GM18526 (cell line): ENCODE measurements around the gene STRN.

Source experiments
- POLR2A ChIP-seq: IDR thresholded peaks from 3 replicates; pipeline ENCODE4 v1.6.1; 2011; ENCODE audit not compliant: insufficient read length; ENCODE audit errors: extremely low read depth

The STRN gene

GRCh38 chr2:36818542-36818941 is 147.8 kb downstream of the STRN start:
- no peak for TF ChIP-seq POLR2A

GRCh38 chr2:36812196-36812595 is 154.1 kb downstream of the STRN start:
- no peak for TF ChIP-seq POLR2A

- no peak for TF ChIP-seq POLR2A
Measured at GRCh38 chr2:36811071-36811470, 155.3 kb downstream of the STRN start.

- TF ChIP-seq POLR2A: no peak
Measured at GRCh38 chr2:36809069-36809445, 157.3 kb downstream of the STRN start.

- no peak for TF ChIP-seq POLR2A
Measured at GRCh38 chr2:36808386-36809068, 157.8 kb downstream of the STRN start.

- no peak for TF ChIP-seq POLR2A
Measured at GRCh38 chr2:36807223-36807886, 159.0 kb downstream of the STRN start.

GRCh38 chr2:36805635-36806224 is 160.6 kb downstream of the STRN start:
- no peak for TF ChIP-seq POLR2A

GRCh38 chr2:36802952-36803351 is 163.4 kb downstream of the STRN start:
- no peak for TF ChIP-seq POLR2A

GRCh38 chr2:36801088-36801487 is 165.2 kb downstream of the STRN start:
- TF ChIP-seq POLR2A: no peak

GRCh38 chr2:36800381-36800780 is 166.0 kb downstream of the STRN start:
- TF ChIP-seq POLR2A: no peak

- no peak for TF ChIP-seq POLR2A
Measured at GRCh38 chr2:36798724-36799123, 167.6 kb downstream of the STRN start.

GRCh38 chr2:36797324-36798070 is 168.8 kb downstream of the STRN start:
- no peak for TF ChIP-seq POLR2A
